Rectal smooth muscle tissue (tissue), 1 donor: ENCODE measurements around the gene SCGB1D2.
"Not testable (repeated sequence)": the region's sequence is repeated elsewhere in the genome, so short reads cannot be mapped to it uniquely, and the experiment has no call there.

ENCODE experiments used
- H3K27ac ChIP-seq: one replicate; pipeline ENCODE4 v1.7.0; 2013; ENCODE audit warnings: low read depth, low read length, inconsistent platforms
- H3K27me3 ChIP-seq: one replicate; pipeline ENCODE4 v1.7.0; 2013; ENCODE audit warnings: low read length; ENCODE audit not compliant: control insufficient read depth, insufficient read depth
- H3K36me3 ChIP-seq: one replicate; pipeline ENCODE4 v1.7.0; 2013; ENCODE audit warnings: low read length; ENCODE audit not compliant: control insufficient read depth, insufficient read depth
- H3K4me1 ChIP-seq: one replicate; pipeline ENCODE4 v1.7.0; 2013; ENCODE audit warnings: low read length; ENCODE audit not compliant: control insufficient read depth, insufficient read depth
- H3K4me3 ChIP-seq: one replicate; pipeline ENCODE4 v1.7.0; 2013; ENCODE audit warnings: low read length
- H3K9ac ChIP-seq: one replicate; pipeline ENCODE4 v1.7.0; 2013; ENCODE audit warnings: low read length

SCGB1D2 gene

DNA sequence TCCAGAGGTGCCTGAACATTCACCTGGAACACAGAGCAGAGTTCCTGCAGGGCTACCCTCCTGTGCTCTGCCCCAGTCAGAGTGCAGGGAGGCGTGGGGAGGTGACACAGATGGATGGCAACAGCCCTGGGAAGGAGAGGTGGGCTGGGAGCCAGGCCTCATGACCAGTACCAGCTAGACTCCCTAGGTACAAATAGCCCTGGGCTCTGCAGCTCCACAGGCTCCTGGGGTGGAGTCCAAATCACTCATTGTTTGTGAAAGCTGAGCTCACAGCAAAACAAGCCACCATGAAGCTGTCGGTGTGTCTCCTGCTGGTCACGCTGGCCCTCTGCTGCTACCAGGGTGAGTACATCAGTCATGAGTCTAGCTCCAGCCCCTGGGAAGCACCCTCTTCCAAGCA lies at the start of gene SCGB1D2:
SCGB1D2 (plus strand) TSS at position 219 of the 400 bp plus-strand sequence; CDS start at position 288, 69 bp downstream.
- Histone ChIP-seq H3K9ac (no peak within 1 kb of the TSS), H3K27me3 (no peaks in the 10 kb centered on the region), H3K27ac (no peak within 1 kb of the TSS), H3K36me3 (no peaks in the 10 kb centered on the region), H3K4me1 (no peaks in the 10 kb centered on the region), H3K4me3 (no peak within 1 kb of the TSS)

GRCh38 chr11:62193952-62194351 lies 48.1 kb upstream of the SCGB1D2 start:
- Histone ChIP-seq H3K36me3 (no peaks in the 10 kb centered on the region), H3K4me3 (no peak overlapping the region), H3K4me1 (no peaks in the 10 kb centered on the region), H3K27me3 (peaks cover 9% of the 10 kb centered on the region), H3K27ac (no peak overlapping the region), H3K9ac (no peak overlapping the region)

DNA sequence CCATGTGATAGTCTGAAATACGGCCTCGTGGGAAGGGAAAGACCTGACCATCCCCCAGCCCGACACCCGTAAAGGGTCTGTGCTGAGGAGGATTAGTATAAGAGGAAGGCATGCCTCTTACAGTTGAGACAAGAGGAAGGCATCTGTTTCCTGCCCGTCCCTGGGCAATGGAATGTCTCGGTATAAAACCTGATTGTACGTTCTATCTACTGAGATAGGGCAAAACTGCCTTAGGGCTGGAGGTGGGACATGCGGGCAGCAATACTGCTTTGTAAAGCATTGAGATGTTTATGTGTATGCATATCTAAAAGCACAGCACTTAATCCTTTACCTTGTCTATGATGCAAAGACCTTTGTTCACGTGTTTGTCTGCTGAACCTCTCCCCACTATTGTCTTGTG lies 47.0 kb upstream of the SCGB1D2 start:
- H3K4me3 ChIP-seq, H3K27me3 ChIP-seq, H3K9ac ChIP-seq, H3K27ac ChIP-seq, H3K36me3 ChIP-seq, H3K4me1 ChIP-seq: not testable (repeated sequence)

DNA sequence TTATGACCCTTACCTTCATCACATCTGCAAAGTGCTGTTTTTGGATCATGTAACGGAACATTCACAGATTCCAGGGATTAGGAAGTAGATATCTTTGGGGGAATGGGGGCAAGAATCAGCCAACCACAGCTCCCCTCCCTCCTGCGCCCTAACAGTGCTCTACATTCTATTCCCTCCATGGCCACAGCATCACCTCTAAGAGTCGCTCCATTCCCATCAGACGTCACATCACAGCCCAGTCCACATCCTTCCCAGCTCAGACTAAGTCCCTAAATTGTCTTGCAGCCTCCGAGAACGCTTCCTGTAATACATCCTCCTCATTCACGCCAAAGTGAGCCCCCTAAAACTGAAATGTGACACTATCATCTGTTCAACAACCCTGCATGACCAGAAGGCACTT lies 46.1 kb upstream of the SCGB1D2 start:
- no peaks in the 10 kb centered on the region for H3K36me3 ChIP-seq
- H3K4me1 ChIP-seq = no peaks in the 10 kb centered on the region
- H3K27ac ChIP-seq = no peak overlapping the region
- peaks cover 10% of the 10 kb centered on the region for H3K27me3 ChIP-seq
- no peak overlapping the region for H3K4me3 ChIP-seq
- H3K9ac ChIP-seq = no peak overlapping the region

- H3K36me3 ChIP-seq, H3K27ac ChIP-seq, H3K27me3 ChIP-seq, H3K4me3 ChIP-seq, H3K4me1 ChIP-seq, H3K9ac ChIP-seq: not testable (repeated sequence)
These were observed 44.6 kb upstream of the SCGB1D2 start for GRCh38 chr11:62197400-62197799.

DNA sequence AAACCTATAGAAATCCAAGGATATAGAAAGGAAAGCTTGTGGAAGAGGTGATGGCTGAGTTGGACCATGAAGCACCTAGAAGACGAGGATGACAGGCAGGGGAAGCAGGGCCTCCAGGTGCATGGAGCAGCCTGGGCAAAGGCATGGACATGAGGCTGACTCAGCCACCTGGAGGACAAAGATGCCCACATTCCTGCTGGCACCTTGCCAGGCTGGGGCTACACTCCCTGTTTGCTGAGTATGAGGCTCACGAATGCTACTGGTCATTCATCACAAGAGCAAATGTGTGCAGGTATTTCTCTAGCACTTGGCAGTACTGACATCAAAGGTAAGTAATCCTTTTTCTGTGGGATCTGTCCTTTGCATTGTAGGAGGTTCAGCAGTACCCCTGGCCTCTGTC lies 40.7 kb upstream of the SCGB1D2 start:
- no peak overlapping the region for H3K4me3 ChIP-seq
- peaks cover 6% of the 10 kb centered on the region for H3K27me3 ChIP-seq
- no peak overlapping the region for H3K9ac ChIP-seq
- no peaks in the 10 kb centered on the region for H3K36me3 ChIP-seq
- no peak overlapping the region for H3K27ac ChIP-seq
- H3K4me1 ChIP-seq = no peaks in the 10 kb centered on the region

DNA sequence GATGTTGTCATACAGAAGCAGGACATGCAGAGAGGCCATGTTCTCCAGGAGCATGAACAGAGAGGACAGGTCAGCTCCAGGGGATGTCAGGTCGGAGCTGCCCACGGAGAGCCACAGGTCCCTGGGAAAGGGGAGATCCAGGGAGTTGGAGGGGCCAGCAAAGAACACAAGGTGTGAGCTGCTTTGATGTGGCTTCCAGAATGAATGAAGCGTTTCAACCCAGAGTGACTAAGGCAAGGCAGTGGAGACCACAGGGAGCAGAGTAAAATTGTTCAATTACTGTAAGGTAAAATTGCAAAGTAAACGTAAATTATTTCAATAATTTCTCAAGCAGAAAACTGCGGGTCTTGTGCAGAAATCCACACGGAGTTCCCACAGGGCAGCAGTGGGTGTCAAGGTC lies 39.1 kb upstream of the SCGB1D2 start:
- H3K4me3 ChIP-seq = no peak overlapping the region
- peaks cover 6% of the 10 kb centered on the region for H3K27me3 ChIP-seq
- H3K4me1 ChIP-seq = no peaks in the 10 kb centered on the region
- H3K27ac ChIP-seq = no peak overlapping the region
- H3K36me3 ChIP-seq = no peaks in the 10 kb centered on the region
- no peak overlapping the region for H3K9ac ChIP-seq

DNA sequence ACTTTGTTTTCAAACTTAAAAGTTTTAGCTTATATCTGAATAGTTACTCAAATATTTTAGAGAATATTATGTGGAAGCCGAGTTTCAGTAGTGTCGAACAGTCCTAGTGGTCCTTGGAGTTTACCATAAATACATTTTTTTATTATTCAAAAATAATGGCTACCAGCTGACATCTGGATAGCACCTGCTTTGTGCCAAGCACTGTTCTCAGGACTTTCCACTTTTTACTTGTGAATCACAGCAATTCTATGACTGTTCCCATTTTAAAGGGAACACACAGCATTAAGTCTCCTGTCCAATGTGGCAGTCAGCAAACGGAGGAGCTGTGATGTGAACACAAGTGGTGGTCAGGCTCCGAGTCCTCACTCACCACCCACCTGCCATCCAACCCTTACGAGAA lies 37.6 kb upstream of the SCGB1D2 start:
- no peaks in the 10 kb centered on the region for H3K4me1 ChIP-seq
- no peak overlapping the region for H3K9ac ChIP-seq
- no peak overlapping the region for H3K27ac ChIP-seq
- H3K4me3 ChIP-seq = no peak overlapping the region
- no peaks in the 10 kb centered on the region for H3K36me3 ChIP-seq
- H3K27me3 ChIP-seq = peaks cover 6% of the 10 kb centered on the region

DNA sequence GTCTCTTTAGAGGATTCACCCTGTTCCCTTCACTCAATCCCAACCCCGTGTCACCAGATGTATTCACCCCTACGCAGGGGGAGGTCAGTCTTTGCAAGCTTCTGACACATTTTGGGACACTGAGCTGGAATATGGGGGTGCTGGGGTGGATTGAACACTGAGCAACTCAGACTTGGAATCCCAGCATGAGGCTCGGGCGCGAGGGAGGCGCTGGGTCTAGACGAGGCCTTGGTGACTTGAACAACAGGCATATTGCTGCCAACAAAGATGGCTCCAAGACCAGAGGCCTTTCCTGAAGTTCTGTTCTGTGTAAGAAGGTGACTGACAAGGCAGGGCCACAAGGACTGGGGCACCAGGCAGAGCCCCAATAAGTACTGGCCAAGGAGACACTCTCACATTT lies 36.6 kb upstream of the SCGB1D2 start:
- Histone ChIP-seq H3K4me1 (no peaks in the 10 kb centered on the region), H3K9ac (no peak overlapping the region), H3K4me3 (no peak overlapping the region), H3K27me3 (peaks cover 3% of the 10 kb centered on the region), H3K27ac (no peak overlapping the region), H3K36me3 (no peaks in the 10 kb centered on the region)

GRCh38 chr11:62206276-62207066 lies 35.6 kb upstream of the SCGB1D2 start:
- not testable (repeated sequence) for H3K4me3 ChIP-seq, H3K9ac ChIP-seq, H3K27me3 ChIP-seq, H3K27ac ChIP-seq, H3K4me1 ChIP-seq, H3K36me3 ChIP-seq

GRCh38 chr11:62208785-62209144 lies 33.3 kb upstream of the SCGB1D2 start:
- Histone ChIP-seq H3K27me3 (no peaks in the 10 kb centered on the region), H3K36me3 (no peaks in the 10 kb centered on the region), H3K4me3 (no peak overlapping the region), H3K27ac (no peak overlapping the region), H3K9ac (no peak overlapping the region), H3K4me1 (no peaks in the 10 kb centered on the region)

- no peak overlapping the region for H3K27ac ChIP-seq
- H3K4me3 ChIP-seq = no peak overlapping the region
- no peaks in the 10 kb centered on the region for H3K27me3 ChIP-seq
- H3K9ac ChIP-seq = no peak overlapping the region
- no peaks in the 10 kb centered on the region for H3K4me1 ChIP-seq
- H3K36me3 ChIP-seq = no peaks in the 10 kb centered on the region
These were observed 24.8 kb upstream of the SCGB1D2 start for GRCh38 chr11:62217191-62217748.

DNA sequence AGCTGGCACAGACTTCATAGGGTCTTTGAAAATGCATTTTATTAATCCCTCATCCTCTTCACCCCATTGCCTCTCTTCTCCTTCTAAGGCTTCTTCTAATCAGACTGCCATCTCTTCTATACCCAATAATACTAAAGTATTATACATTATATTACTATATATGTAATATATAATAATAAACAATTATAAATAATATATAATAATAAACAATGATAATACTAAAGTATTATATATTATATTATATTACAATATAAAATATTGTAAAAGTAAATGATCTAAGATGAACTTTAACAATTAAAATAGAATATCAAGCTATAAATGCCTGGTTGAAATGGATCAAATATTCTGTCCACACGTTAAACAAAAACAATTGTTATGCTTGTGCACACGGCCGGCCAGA lies 20.5 kb upstream of the SCGB1D2 start:
- H3K27me3 ChIP-seq = no peaks in the 10 kb centered on the region
- no peaks in the 10 kb centered on the region for H3K36me3 ChIP-seq
- no peaks in the 10 kb centered on the region for H3K4me1 ChIP-seq
- H3K27ac ChIP-seq = no peak overlapping the region
- H3K4me3 ChIP-seq = no peak overlapping the region
- no peak overlapping the region for H3K9ac ChIP-seq
